ENCODE measurements around the gene MAP1LC3B2. TPM values are rescaled to one million over a fixed set of nuclear protein-coding genes. Genes with fewer than 3 reads are reported as not detected.

Gene MAP1LC3B2
- total RNA-seq, 1 donor from 2014 or later, result 0.62 TPM

DNA sequence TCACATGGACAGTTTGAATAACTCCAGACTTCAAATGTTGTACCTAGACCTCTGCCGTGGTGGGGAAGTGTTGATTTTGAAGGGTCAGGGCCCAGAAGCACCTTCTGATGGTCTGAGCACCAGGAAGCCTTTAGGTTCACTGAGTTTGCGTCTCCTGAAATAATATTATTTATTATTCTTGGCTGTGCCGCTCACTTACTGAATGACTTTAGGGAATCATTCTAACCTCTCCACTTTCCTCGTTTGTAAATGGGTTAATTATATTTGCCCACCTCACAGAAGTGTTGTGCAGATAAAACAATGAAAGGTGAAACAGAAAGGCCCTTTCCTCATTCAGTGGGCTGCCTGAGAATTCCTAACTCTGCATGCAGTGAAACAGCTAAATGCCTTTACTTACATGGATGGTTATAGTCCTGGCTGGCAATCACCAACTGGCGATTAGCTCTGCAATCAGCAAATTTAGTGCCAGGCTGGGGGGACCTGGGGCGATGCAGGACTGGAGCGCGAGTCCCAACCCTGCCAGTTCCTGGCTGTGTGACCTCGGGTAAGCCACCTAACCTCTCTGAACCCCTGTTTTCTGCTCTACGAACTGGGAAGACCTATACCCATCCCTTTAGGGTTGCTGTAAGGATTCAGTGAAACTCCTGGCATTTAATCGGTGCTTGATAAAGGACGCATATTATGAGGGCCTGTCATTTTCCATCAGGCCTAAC is 57.5 kb downstream of the MAP1LC3B2 start:
- no peak for DNase-seq

DNA sequence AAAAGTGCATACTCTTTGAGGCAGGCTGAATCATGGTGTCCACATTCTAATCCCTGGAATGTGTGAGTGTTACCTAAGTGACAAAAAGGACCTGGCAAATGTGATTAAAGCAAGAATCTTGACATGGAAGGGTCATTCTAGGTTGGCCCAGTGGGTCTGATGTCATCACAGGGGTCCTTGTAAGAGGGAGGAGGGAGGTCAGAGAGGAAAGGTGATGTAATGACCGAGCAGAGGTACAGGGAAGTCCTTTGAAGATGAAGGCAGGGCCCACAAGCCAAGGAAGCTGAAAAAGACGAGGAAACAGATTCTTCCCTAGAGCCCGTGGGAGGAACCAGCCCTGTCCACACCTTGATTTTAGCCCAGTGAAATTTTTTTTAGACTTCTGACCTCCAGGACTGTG is 60.1 kb downstream of the MAP1LC3B2 start:
- no peak for DNase-seq

- no peak for DNase-seq
Observed at GRCh38 chr12:116620124-116620491, 60.9 kb downstream of the MAP1LC3B2 start.

DNA sequence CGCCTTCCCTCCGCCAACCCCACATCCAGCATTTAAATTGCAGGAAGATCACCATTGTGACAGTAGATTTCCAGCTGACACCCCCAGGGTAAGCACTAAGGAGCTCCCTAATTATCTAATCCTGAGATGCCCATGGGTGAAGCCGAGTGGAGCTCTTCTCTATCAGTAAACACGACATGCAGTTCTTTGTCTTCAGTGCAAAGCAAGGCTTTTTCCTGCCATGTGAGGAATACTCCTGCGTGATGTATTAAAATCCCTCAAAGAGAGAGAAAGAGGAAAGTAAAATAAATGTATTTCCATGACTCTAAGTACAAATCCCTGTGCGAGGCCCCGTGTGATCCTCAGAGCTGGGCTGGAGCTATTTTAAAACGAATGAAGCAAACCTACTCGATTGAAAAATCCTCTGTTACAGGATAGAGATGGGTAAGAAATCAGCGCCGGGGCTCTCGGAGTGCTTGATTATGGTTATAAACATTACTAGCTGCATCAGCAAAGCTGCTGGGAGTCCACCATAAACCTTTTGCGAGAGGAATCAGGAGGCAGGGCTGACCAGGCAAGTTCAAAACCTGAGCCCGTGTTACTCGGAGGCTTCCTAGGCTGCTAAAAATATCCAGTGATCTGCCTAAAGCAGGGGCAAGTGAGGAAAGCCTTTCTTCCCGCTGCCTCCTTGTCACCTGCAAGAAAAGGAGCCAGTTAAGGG is 61.5 kb downstream of the MAP1LC3B2 start:
- DNase-seq, result no peak

GRCh38 chr12:116621194-116621593 is 62.0 kb downstream of the MAP1LC3B2 start:
- DNase-seq, result no peak

- DNase-seq, result no peak
Observed at GRCh38 chr12:116624516-116624915, 65.3 kb downstream of the MAP1LC3B2 start.

GRCh38 chr12:116626153-116626552 is 67.0 kb downstream of the MAP1LC3B2 start:
- DNase-seq, result no peak

Other genes starting within 250 kb of the MAP1LC3B2 start
- gene SPRING1, start 178.7 kb downstream of the MAP1LC3B2 start, total RNA-seq, result 27.6 TPM
- 36.0 TPM for gene RNFT2, start 178.9 kb downstream of the MAP1LC3B2 start, total RNA-seq

Measured in occipital lobe (tissue), 2 donors.